BJ (cell line): Measurements from ENCODE around the gene LRRN3. TPM values are rescaled to one million over a fixed set of nuclear protein-coding genes. Genes with fewer than 3 reads are reported as not detected.

ENCODE experiments used
- CTCF ChIA-PET: fragments of 350-600 bp; formaldehyde crosslinking; extraction: SDS; loops from one replicate; lab custom pipeline; 2021; ENCODE audit warnings: antibody characterized with exemption, inconsistent platforms; lab: Yijun Ruan, JAX
- POLR2A ChIA-PET: fragments of 300-600 bp; sonication (Branson Sonifier 250); formaldehyde crosslinking; extraction: SDS; loops from one replicate; lab custom pipeline; 2021; ENCODE audit warnings: antibody characterized with exemption; lab: Charles Lee
- DNase-seq: peaks from one replicate; pipeline ENCODE4 v3.0.0-alpha.2; 2011; ENCODE audit warnings: low read depth
- H3K27me3 ChIP-seq: 2 replicates; pipeline ENCODE4 v1.6.0; 2011; ENCODE audit warnings: low read length; ENCODE audit not compliant: control insufficient read depth, insufficient read depth
- H3K36me3 ChIP-seq: 2 replicates; pipeline ENCODE4 v1.5.1; 2011; ENCODE audit warnings: low read length; ENCODE audit not compliant: control insufficient read depth, insufficient read depth
- H3K4me3 ChIP-seq: 2 replicates; pipeline ENCODE4 v1.5.1; 2011; ENCODE audit warnings: low read depth, mild to moderate bottlenecking, control low read depth, low read length
- polyA plus RNA-seq: library from polyadenylated mRNA; depleted of rRNA; stranded (reverse); fragments of >200 nt; gene quantifications from 2 replicates; pipeline ENCODE4 v1.2.3, GENCODE V29; 2011
- TF ChIP-seq, protein P1 (sequence below): IDR thresholded peaks from 2 replicates; pipeline ENCODE4 v1.5.1; 2011; ENCODE audit warnings: low read depth, mild to moderate bottlenecking, control low read depth, inconsistent platforms, low read length, moderate library complexity; ENCODE audit not compliant: insufficient read depth

The LRRN3 gene
- polyA plus RNA-seq, 1 experiment: 7.2 TPM

GRCh38 chr7:111164442-111164841 is 73.5 kb downstream of the LRRN3 start:
- POLR2A ChIA-PET: no interaction called here
- H3K27me3 ChIP-seq: no peaks in the 10 kb centered on the region
- TF ChIP-seq, protein P1, sequence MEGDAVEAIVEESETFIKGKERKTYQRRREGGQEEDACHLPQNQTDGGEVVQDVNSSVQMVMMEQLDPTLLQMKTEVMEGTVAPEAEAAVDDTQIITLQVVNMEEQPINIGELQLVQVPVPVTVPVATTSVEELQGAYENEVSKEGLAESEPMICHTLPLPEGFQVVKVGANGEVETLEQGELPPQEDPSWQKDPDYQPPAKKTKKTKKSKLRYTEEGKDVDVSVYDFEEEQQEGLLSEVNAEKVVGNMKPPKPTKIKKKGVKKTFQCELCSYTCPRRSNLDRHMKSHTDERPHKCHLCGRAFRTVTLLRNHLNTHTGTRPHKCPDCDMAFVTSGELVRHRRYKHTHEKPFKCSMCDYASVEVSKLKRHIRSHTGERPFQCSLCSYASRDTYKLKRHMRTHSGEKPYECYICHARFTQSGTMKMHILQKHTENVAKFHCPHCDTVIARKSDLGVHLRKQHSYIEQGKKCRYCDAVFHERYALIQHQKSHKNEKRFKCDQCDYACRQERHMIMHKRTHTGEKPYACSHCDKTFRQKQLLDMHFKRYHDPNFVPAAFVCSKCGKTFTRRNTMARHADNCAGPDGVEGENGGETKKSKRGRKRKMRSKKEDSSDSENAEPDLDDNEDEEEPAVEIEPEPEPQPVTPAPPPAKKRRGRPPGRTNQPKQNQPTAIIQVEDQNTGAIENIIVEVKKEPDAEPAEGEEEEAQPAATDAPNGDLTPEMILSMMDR: no peak
- no peak overlapping the region for H3K4me3 ChIP-seq
- CTCF ChIA-PET: no interaction called here
- no peaks in the 10 kb centered on the region for H3K36me3 ChIP-seq
- no peak for DNase-seq

GRCh38 chr7:111168182-111168581 is 77.3 kb downstream of the LRRN3 start:
- TF ChIP-seq, protein P1: no peak
- H3K27me3 ChIP-seq: no peaks in the 10 kb centered on the region
- no peak overlapping the region for H3K4me3 ChIP-seq
- no peak for DNase-seq
- POLR2A ChIA-PET: no interaction called here
- no peaks in the 10 kb centered on the region for H3K36me3 ChIP-seq
- CTCF ChIA-PET: no interaction called here

DNA sequence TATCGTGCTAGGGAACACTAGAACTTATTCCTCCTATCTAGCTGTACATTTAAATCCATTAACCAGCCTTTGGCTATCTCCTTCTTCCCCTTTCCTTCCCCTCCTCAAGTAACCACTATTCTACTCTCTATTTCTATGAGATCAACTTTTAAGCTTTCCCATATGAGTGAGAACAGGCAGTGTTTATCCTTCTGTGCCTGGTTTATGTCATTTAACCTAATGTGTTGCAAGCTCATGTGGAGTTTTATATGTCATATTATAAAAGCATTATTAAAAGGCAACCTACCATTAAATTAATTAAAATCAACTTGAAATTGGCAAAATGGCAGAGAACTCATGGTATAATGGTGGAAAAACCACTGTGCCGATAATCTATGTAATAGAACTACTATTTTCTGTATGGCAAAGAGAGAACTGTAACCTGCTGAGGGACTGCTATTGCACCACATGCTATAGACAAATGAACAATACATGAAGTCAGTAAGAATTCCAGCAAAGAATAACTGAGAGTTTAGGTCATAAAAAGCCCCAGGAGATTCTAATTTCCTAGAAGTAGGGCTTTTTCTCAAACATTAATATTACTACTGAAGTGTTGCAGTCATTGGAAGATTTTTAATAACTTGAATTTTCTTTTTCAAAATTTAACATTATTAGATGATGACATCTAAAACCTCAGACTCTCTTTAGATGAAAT is 81.8 kb downstream of the LRRN3 start:
- ChIA-PET POLR2A (no interaction called here), CTCF (interaction anchor here (1.1 kb wide), 1 partner anchor 64 kb away, joined by 3 read pairs; no protein-coding TSS in a partner anchor)
- H3K36me3 ChIP-seq: no peaks in the 10 kb centered on the region
- no peak overlapping the region for H3K4me3 ChIP-seq
- no peak for DNase-seq
- TF ChIP-seq, protein P1: no peak
- no peaks in the 10 kb centered on the region for H3K27me3 ChIP-seq

DNA sequence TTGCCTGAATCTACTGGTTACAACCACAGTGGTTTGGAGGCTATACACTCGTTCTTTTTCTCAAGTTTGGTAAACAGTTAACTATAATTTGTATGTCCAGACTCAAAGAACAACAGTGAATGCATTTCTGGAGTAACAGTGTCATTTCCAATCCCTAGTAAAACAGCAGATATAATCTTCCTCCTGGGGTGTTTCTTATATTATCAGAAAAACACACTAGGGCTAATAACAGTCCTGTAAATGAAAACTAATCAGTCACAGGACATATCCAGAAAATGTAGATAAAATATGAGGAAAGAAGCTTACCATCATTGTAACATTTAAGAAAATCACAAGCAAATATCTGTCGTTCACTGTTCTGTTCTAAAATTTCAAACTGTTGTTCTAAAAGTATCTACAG is 82.6 kb downstream of the LRRN3 start:
- POLR2A ChIA-PET: no interaction called here
- Histone ChIP-seq H3K4me3 (no peak overlapping the region), H3K36me3 (no peaks in the 10 kb centered on the region), H3K27me3 (no peaks in the 10 kb centered on the region)
- CTCF ChIA-PET: no interaction called here
- TF ChIP-seq, protein P1: no peak
- no peak for DNase-seq

- CTCF ChIA-PET: no interaction called here
Observed at GRCh38 chr7:111173990-111174389, 83.1 kb downstream of the LRRN3 start.

More at GRCh38 chr7:111173990-111174389, 83.1 kb downstream of the LRRN3 start:
- DNase-seq: no peak
- Histone ChIP-seq H3K4me3 (no peak overlapping the region), H3K36me3 (no peaks in the 10 kb centered on the region), H3K27me3 (no peaks in the 10 kb centered on the region)
- POLR2A ChIA-PET: no interaction called here
- TF ChIP-seq, protein P1: no peak
